NCI-H1694 treated with DMSO at 0.1 percent for 48 hours (cell line): ENCODE results near the gene SMIM1.
A peak's percentile ranks its signal among the peaks of the same experiment; 100 is the strongest.
"Not testable (repeated sequence)": the region's sequence is repeated elsewhere in the genome, so short reads cannot be mapped to it uniquely, and the experiment has no call there.

ENCODE experiments used
- DNase-seq: peaks from one replicate; lab custom pipeline; 2025; lab: John Stamatoyannopoulos, UW

The SMIM1 gene

DNA sequence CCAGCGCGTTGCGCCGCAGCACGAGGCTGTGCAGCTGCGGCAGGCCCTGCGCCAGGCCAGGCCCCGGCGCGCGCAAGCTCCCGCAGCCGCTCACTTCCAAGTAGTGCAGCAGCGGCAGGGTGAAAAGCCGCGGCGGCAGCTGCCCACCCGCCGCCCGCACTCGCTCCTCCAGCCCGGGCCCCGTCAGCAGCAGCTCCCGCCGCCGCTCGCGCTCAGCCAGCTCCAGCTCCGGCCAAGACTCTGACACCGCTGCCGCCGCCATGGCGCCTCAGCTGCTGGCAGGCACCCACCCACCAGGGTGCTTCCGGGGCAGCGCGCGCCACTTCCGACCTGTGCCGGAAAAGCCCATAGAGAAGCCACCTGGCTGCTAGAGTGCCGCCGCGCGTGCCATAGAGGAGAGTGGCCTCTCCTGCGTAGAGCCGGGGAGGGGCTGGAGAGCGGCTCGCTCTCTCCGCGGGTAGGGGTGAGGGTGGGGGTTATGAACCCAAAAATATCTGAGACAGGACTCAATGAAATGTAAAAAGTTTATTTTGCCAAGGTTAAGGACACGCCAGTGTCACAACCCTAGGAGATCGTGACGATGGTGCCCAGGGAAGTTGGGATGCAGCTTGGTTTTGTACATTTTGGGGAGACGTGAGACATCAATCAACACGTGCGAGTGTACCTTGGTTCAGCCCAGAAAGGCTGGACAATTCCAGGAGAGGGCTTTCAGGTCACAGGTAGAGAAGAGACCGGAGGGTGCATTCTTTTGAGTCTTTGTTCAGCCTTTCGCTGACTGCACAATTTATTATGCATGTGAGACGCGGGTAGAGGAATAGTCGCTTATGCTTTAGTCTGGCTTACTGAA lies 23.9 kb downstream of the SMIM1 start, which contains the start of gene LRRC47:
Gene LRRC47 (minus strand): TSS at position 284 of the 847 bp plus-strand sequence. CDS start 22 bp downstream, at position 262.
- peak; percentile 74 for DNase-seq

DNA sequence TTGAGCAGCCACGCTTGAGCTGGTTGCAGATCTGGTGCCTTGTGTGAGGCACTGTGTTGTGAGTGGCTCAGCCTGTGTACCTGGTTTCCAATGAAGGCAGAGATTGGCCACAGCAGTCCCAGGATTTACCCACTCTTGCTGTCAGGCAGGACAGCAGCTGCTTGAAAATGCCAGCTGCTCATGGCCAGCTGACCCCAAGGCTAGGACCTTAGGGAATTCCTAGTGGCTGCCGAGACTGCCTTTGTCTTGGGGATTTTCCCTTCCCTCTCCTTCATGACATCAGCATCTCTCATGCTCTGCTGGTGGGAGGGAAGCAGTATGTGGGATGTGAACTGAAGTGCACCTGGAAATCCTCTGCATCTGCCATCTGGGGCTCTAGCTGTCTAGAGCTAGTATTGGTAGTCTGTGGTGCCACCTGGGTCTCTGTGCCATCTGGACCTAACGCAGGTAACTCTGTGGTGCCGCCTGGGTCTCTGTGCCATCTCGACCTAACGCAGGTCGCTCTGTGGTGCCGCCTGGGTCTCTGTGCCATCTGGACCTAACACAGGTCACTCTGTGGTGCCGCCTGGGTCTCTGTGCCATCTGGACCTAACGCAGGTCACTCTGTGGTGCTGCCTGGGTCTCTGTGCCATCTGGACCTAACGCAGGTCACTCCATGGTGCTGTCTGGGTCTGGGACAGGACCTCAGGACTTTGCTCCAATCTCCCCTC lies 27.6 kb downstream of the SMIM1 start:
- no peak for DNase-seq

DNA sequence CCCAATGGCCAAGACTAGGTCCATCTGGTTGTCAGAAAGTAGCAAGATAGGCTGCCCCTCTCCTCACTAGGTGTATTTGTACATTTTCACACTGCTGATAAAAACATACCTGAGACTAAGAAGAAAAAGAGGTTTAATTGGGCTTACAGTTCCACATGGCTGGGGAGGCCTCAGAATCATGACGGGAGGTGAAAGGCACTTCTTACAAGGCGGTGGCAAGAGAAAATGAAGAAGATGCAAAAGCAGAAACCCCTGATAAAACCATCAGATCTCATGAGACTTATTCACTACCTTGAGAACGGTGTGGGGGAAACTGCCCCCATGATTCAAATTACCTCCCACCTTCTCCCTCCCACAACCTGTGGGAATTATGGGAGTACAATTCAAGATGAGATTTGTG lies 28.2 kb downstream of the SMIM1 start:
- not testable (repeated sequence) for DNase-seq

DNA sequence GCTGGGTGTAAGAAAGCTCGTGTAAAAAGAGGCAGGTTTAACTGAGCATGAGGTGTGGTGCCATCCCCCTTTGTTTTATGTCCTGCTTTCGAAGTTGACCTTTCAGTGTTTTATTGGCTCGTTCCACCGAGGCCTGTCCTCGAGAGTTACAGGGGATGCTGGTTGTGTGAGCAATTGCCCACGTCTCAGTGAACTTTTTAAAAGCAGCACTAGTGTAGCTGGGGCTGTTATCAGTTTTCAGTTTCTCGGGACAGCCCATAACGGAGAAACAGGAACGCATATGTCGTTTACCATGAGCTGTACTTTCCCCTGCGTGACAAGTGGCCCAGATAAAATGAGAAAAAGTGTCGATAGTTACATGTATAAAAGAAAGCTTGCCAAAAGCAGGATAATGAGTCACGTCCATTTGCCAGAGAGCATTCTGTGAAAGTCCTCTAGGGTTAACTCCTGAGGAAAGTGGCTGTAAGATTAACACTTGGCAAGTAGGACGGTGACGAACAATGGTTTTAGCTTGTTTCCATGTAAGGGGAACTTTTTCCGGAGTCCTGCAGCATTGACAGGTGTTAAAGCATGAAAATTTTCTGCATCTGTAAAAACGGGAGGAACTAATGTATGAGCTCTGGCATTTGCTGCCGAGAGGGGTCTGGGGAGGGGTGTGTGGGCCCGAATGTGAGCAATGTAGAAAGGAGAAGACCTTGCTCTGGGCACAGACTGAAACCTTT lies 31.5 kb downstream of the SMIM1 start:
- no peak for DNase-seq

DNA sequence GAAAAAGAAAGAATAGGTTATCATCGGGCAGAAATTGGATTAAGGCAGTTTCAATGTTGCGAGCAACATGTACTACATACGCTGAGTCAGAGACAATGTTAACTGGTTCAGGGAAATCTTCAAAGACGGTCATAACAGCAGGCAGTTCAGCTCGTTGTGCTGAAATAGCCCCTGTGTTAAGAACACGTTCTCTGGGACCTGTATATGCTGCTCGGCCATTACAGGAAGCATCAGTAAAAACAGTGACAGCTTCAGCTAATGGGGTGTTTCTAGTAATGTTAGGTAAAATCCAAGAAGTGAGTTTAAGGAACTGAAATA lies 32.0 kb downstream of the SMIM1 start:
- DNase-seq = not testable (repeated sequence)

DNA sequence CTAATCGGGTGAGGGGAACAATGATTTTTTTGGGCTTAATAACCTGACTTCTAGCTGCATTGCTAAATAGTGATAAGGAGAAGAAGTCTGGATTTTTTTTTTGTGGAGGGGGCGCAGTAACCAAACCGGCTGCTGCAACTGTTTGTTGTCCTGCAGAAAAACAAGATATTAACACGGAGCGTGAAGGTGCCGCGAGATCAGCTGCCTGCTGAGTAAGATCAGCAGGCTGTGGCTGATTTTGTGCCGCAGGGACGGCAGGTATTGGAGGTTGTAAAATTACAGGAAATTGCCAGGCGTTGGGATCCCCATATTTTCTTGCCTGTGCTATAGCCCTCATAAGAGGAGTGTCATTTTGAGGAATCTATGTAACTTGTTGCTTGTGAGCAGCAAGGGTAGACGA lies 32.5 kb downstream of the SMIM1 start:
- DNase-seq = no peak

DNA sequence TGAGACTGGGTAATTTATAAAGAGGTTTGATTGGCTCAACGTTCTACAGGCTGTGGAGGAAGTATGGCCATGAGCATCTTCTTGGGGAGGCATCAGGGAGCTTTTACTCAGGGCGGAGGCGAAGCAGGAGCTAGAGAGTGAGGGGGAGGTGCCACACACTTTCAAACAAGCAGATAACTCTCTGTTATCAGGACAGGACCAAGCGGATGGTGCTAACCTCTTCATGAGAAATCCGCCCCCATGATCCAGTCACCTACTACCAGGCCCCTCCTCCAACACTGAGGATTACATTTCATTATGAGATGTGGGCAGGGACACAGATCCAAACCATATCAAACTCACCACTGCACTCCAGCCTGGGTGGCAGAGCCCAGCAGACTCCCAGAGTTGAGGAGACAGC lies 35.2 kb downstream of the SMIM1 start:
- DNase-seq = no peak

DNA sequence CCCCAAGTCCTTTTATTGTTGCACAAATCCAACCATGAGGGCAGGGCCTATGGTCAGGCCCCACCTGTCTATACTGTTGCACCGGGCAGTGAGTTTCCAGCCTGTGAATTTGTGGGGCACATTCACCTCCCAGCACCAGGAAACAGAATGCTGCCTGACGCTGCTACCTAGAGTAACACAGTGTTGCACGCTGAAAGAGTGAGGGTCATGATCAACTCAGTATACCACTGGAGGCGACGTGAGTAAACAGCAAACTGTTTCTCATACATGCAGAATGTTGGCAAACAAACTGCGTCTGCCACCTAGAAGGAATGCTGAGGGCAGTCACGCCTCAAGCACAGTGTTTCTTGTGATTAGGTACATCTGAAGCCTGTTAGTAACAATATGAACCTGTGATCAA lies 37.1 kb downstream of the SMIM1 start:
- no peak for DNase-seq

DNA sequence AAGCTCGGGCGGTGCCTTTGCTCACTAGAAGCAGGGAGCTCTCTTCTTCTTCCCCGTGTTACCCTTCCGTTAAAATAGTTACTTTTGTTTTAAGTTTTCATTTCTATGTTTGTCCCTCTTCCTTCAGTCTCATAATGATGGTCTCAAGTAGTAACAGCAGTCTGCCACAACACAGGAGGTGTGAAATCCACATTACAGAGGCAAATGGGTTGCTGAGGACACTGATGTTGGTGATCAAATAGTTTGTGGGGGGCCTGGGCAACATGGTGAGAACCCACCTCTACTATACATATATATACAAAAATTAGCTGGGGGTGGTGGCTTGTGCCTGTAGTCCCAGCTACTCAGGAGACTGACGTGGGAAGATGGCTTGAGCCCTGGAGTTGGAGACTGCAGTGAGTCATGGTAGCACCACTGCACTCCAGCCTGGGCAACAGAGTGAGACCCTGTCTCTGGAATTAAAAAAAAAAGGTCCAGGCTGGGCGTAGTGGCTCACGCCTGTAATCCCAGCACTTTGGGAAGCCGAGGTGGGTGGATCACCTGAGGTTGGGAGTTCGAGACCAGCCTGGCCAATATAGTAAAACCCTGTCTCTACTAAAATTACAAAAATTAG lies 37.7 kb downstream of the SMIM1 start:
- DNase-seq = not testable (repeated sequence)

DNA sequence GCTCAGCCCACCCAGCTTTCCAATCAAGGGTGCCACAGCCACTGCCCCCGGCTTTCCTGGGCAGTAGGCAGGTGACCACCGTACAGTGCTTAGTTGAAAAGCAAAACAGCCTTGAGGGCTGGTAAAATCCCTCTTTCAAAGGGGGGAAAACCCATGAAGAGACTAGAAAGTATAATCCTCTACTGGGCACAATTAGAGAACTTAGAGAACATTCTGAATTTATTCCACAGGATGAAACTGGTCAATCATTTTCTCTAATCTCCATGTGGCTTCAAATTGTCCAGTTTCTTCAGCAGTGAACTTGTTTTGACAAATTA lies 39.0 kb downstream of the SMIM1 start:
- no peak for DNase-seq

DNA sequence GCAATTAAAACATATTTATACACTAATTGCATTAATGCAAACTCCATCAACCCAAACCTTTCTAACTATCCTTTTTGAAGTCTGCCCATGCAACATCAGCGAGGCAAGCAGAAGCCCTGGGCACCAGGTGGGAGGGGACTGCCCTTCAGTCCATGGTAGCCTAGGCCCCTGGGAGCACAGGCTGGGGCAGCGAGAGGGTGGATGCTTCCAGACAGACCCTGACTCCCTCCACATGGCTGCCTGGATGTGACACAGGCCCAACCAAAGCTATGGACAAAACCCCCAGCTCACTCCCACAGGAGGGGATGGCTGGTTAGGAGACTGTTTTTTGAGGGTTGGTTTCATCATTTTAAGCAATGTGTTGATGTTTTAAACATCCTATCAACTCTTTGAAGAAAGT lies 41.5 kb downstream of the SMIM1 start:
- no peak for DNase-seq

DNA sequence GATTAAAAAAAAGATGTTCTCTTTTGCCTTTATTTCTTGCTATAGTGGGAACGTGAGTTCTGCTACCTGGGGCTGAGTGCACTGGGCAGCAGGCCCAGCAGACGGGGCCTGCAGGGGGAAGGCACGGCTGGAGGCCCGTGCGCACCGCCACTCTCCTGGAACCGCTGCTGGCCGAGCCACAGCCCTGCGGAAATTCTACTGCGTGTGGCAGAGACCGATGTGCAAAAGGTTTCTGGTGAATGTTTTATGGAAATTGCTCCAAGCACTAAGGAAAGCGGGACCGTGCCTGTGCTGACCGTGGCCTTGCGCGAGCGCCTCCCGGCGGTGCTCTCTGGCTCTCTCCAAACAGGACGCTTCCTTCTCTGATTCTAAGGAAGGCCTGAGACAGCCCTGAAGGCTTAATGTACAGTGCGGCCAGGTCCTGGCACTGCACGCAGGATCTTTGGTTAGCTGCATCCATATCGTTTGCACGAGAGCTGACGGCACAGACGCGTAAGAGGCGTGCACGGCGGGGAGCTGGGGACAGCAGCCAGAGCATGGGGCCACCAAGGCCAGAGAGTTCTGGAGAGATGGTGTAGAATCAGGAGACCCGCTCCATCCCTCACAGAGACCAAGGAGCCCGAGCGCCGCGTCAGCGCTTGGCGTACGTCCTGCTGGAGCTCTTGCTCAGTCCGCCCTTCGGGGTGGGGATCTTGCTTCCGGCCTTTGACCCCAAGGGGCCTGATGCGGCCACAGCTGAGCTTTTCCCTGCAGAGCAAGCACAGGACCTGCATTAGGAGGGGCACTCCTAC lies 42.4 kb downstream of the SMIM1 start:
- no peak for DNase-seq

DNA sequence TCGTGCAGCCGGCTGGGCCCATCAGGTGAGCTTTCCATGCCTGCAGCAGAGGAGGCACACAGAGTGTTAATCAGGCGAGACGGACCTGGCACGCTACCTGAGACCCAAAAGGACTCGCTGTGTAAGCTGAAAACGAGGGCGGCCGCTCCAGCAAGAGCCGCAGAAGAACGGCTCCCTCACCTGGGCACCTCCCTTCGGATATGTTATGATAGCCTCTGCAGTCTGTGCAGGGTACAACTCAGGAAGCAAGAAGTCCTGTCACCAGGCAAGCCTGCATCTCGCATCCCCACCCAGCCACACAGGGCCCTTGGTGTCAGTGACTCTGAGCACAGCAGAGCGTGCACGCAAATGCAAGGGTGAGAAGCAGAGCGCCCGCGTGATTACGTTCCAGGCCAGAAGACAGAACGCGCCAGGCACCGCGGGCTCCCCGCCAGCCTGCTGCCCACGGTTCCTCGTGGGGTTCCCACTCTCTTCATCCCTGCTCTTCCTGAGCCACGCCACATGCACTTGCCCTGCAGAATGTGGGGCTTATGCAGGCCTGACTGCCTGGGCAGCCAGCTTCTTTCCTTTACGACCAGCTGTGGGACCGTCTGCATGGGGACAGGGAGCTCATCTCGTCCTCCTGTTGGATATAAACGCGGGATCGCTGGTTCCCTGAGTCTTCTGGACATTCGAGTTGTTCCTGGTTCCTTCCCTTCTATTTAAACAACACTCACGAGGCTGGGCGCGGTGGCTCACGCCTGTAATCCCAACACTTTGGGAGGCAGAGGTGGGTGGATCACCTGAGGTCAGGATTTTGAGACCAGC lies 44.0 kb downstream of the SMIM1 start:
- no peak for DNase-seq

DNA sequence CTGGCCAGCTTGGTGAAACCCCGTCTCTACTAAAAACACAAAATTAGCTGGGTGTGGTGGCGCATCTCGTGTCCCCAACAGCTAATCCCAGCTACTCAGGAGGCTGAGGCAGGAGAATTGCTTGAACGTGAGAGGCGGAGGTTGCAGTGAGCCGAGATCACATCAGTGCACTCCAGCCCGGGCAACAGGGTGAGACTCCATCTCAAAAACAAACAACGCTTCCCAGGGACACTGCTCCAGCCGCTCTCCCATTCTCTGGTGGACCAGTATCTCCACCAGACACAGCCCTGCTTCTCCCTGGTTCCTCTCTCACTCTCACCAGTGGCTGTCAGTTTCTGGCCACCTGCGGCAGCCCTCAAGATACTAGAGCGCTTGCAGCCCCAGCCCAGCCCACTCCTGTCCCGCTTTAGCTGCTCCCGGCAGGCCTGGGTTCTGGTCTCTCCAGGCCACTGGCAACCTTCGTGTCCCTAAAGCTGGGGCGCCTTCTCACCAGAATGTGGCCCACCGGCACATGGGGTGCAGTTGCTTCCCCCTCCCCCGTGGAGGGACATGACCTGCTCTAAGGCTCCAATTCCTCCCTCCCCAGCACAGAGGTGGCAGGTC lies 44.7 kb downstream of the SMIM1 start:
- no peak for DNase-seq

DNA sequence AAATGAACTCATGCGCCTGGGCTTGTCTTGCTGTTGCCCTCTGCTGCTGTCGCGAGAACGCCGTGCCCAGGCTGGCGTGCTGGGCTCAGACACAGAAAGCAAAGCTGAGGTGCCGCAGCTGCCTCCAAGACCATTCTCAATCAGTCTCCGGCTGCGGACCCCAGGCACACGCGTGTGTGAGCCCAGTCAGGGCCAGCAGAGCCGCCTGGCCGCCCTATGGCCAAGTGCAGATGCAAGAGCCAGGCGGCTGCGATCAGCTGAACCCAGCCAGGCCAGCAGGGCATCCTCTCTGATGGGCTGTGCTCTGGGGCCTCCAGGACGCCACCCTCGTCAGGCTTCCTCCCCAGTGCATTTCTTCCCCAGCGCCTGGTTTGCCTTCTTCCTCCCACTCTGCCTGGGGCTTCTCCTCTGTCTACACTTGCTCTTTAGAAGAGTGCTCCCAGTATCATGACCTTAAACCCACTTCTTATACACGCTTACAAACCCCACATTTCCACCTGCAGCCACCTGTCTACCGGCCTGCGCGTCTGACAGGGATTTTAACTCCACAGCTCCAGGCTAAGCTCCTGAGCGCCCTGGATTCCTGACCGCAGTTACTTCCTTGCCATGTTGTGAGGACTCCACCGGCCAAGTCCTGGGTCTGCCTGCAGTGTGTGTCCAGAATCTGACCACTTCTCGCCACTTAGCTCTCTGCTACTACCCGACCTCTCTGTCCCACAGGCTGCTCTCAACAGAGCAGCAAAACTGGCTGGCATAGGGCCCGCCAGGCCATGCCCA lies 45.5 kb downstream of the SMIM1 start:
- DNase-seq = no peak

DNA sequence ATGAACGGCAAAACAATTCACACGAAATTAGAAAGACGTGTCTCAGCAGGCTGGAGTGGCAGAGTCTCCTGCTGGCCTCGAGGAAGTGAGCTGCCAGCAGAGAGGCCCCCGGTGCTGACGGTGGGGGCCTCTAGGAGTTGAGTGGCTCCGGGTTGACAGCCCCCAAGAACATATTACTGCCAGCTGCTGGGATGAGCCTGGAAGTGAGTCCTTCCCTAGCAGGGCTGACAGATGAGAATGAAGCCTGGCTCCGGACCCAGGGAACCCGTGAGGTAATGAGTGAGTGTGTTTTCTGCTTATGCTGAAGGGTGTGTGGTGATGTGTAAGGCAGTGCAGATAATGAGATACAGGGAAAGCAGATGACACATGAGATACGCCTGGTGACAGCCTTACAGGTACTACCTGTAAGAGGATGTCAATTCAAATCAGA lies 47.2 kb downstream of the SMIM1 start:
- peak; percentile 55 for DNase-seq

DNA sequence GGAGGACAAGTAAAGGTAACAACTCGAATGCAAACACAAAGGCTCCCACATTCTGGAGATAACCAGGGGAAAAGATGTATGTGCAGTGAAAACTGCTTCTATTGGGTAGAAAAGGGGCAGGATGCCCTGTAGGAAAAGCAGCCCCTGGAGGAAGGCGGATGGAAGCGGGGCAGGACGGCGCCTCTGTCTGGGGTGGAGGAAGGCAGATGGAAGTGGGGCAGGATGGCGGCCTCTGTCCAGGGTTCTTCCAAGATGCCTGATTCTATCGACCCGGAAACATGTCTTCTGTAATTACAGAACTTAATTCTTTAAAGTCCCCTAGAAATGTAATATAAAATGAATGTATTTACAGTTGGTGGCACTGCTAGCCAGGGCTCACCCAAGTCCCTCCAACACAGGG lies 47.8 kb downstream of the SMIM1 start:
- DNase-seq = no peak

DNA sequence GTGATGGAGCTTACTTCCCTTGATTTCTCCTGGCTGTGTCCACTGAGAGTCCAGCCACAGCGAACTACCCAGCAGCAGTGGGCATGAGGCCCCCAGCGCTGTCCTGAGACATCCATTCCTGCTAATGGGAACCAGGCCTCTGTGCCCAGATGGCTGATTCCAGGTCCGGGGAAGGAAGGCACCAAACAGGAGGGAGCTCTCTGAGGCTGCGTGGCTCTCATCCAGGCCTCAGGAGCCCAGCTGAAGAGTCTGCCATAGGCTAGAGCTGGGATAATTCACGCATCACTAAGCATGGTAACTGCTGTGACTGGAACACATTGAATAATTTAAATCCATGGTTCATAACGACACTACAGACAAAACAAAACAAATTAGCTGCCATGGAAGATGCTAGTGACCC lies 48.5 kb downstream of the SMIM1 start:
- peak; percentile 94 for DNase-seq

DNA sequence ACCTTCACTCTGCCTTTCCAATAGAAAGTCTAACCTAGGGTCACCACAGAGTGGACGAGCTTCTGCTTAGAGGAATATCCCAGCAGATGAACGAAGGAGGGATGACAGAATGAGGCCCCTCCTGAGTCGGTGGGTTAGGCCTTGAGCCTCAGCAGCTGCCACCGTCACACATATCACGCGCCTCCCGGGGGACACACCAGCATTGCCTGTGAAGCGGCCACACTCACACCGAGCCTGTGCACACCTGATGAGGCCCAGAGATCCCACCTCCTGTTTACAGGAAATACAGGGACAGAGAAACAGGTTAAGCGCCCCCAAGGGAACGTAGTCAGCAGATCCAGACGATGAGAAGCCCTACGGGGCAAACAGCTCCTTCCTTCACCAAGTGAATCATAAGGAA lies 48.9 kb downstream of the SMIM1 start:
- DNase-seq = peak; percentile 40

DNA sequence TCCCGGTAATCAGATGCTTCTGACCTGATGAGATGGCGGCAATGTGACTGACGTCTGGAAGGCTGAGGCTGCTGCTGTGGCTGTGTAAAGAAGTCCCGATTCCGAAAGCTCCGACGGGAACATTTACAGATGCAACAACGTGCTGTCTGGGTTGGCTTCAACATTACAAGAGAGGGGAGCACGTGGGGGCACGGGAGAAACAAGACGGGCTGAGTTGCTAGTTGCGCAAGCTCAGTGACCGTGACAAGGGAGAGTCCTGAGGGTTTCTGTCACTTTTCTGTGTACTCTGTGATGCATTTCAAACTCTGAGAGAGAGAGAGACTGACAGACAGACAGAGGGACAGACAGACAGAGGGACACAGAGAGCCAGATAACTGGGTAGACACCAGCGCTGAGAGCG lies 49.4 kb downstream of the SMIM1 start:
- DNase-seq = no peak
